NB4 (cell line): Measurements from ENCODE around the gene GPC3.

Source experiments
- TF ChIP-seq, protein P1 (sequence below): IDR thresholded peaks from one replicate; pipeline ENCODE4 v1.5.1; 2012; ENCODE audit warnings: low read depth, low read length
- TF ChIP-seq, protein P2 (sequence below): IDR thresholded peaks from 2 replicates; pipeline ENCODE4 v1.6.1; 2011; ENCODE audit warnings: low read depth, low read length

DNA sequence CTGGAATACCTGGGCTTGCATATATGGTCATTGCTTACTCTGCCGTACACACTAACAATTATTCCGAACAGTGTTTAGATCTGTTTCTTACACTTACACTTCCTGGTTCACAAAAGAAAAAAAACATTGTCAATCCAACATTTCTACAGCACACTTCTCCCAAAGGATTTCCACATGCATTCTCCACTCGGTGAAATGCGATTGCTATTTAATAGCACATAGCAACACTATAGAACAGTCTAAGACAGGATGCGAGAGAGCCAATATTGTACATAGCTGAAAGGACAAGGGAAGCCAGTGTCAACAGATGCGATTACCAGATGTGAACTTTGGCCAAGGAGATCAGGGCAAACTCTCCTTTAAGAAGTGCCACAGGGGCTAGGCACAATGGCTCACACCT is 349.4 kb downstream of the GPC3 start:
- TF ChIP-seq, protein P1, sequence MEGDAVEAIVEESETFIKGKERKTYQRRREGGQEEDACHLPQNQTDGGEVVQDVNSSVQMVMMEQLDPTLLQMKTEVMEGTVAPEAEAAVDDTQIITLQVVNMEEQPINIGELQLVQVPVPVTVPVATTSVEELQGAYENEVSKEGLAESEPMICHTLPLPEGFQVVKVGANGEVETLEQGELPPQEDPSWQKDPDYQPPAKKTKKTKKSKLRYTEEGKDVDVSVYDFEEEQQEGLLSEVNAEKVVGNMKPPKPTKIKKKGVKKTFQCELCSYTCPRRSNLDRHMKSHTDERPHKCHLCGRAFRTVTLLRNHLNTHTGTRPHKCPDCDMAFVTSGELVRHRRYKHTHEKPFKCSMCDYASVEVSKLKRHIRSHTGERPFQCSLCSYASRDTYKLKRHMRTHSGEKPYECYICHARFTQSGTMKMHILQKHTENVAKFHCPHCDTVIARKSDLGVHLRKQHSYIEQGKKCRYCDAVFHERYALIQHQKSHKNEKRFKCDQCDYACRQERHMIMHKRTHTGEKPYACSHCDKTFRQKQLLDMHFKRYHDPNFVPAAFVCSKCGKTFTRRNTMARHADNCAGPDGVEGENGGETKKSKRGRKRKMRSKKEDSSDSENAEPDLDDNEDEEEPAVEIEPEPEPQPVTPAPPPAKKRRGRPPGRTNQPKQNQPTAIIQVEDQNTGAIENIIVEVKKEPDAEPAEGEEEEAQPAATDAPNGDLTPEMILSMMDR = no peak
- TF ChIP-seq, protein P2, sequence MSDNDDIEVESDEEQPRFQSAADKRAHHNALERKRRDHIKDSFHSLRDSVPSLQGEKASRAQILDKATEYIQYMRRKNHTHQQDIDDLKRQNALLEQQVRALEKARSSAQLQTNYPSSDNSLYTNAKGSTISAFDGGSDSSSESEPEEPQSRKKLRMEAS = no peak
